Ovary (tissue), 3 donors: ENCODE data around the gene CA6.

ENCODE experiments used
- CTCF ChIP-seq, 3 donors: fragments of 450-650 bp in 2 of 3; fragments of 200-600 bp in 1 of 3; IDR thresholded peaks; one replicate each; pipeline versions ENCODE4 v1.5.1 to v1.8.0; 2016 to 2022; ENCODE audit warnings: antibody characterized with exemption in 3 of 3, mild to moderate bottlenecking in 1 of 3
- EP300 ChIP-seq: sonication (generic); formaldehyde crosslinking; IDR thresholded peaks from one replicate; pipeline ENCODE4 v1.6.1; 2017; ENCODE audit warnings: antibody characterized with exemption
- POLR2A ChIP-seq: fragments of 450-650 bp; IDR thresholded peaks from one replicate; pipeline ENCODE4 v1.6.1; 2017; ENCODE audit warnings: antibody characterized with exemption, mild to moderate bottlenecking, moderate library complexity
- donor health status: DM: no; HTN: no; CAD: no.

- no peak for TF ChIP-seq CTCF (IDR thresholded peaks at IDR 0.05)
- TF ChIP-seq POLR2A: no peak
- TF ChIP-seq EP300: no peak
Measured at GRCh38 chr1:8910331-8910730, 35.3 kb upstream of the CA6 start.
